HG03442 (cell line): Measurements from ENCODE around the gene A4GALT.
"Not testable (repeated sequence)": the region's sequence is repeated elsewhere in the genome, so short reads cannot be mapped to it uniquely, and the experiment has no call there.

Experiments used
- ATAC-seq: cut with Tn5 transposase; IDR thresholded peaks from one replicate; pipeline ENCODE4 v1.9.1; 2021; ENCODE audit warnings: mild to moderate bottlenecking, moderate library complexity; ENCODE audit not compliant: unreplicated experiment

A4GALT gene

DNA sequence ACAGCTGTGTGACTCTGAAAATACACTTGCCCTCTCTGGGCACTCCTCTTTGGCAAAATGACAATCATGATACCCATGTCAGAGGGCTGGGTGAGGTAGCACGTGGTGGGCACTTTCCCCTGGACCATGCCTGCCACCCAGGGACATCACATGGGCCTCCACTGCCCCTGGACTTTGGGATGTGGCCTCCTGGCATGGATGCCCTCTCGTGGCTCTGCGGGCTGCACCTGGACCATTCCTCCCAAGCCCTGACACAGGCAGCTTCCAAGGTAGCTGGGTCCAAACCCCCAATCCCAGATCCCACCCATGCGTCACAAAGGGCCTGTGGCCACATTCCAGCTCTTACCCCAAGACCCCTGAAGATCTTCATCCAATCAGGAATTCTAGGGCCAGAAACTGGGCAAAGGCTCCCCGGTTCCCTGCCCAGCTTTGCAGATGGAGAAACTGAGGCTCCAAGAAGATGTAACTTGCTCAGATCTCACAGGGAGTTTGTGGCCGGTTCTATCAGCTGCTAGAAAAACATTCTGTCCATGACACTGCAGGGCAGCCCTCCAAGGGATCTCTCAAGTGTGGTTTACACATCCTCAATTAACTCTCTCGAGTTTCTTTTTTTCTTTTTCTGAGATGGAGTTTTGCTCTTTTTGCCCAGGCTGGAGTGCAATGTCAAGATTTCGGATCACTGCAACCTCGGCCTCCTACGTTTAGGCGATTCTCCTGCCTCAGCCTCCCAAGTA lies 36.0 kb downstream of the A4GALT start:
- ATAC-seq, result no peak

- ATAC-seq, result no peak
Measured at GRCh38 chr22:42683578-42684283, 36.9 kb downstream of the A4GALT start.

- ATAC-seq, result no peak
Measured at GRCh38 chr22:42682113-42682851, 38.4 kb downstream of the A4GALT start.

- ATAC-seq, result no peak
Measured at GRCh38 chr22:42680648-42681047, 40.0 kb downstream of the A4GALT start.

GRCh38 chr22:42679691-42680090 lies 41.0 kb downstream of the A4GALT start:
- no peak for ATAC-seq

- ATAC-seq, result no peak
Measured at GRCh38 chr22:42678894-42679293, 41.8 kb downstream of the A4GALT start.

GRCh38 chr22:42677936-42678335 lies 42.7 kb downstream of the A4GALT start:
- not testable (repeated sequence) for ATAC-seq

GRCh38 chr22:42676059-42676607 lies 44.5 kb downstream of the A4GALT start:
- no peak for ATAC-seq

DNA sequence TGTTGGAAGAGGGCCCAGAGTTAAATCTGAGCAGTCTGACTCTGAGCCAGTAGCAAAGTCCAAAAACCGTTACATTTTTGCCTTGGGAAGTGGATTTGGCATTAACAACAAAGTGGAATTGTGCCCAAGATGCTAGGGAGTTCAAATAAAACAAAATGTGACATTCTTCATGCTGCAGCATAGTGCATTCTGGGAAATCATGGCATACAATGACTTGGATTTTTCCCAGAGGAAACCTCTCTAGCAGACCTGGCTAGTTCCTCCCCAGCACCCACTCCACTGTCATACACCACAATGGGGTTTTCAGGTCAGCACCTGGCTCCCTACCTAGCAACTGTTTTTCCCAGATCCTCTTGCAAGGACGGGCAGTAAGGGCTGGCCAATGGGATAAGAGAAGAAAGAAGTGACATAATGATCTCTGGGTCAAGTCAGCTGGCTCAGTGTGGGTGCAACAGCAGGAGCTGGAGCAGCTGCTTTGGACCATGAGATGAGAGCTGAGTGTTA lies 46.7 kb downstream of the A4GALT start:
- ATAC-seq, result no peak

DNA sequence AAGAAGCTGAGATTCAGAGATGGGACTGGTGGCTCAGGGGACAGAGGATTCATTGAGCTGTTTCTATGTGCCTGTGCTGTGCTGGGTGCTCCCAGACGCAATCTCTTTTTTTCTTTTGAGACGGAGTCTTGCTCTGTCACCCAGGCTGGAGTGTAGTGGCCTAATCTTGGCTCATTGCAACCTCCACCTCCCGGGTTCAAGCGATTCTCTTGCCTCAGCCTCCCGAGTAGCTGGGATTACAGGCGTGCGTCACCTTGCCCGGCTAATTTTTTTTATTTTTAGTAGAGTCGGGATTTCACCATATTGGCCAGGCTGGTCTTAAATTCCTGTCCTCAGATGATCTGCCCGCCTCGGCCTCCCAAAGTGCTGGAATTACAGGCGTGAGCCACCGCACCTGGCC lies 47.6 kb downstream of the A4GALT start:
- not testable (repeated sequence) for ATAC-seq

- no peak for ATAC-seq
Measured at GRCh38 chr22:42670921-42671709, 49.6 kb downstream of the A4GALT start.

- no peak for ATAC-seq
Measured at GRCh38 chr22:42670046-42670445, 50.6 kb downstream of the A4GALT start.

DNA sequence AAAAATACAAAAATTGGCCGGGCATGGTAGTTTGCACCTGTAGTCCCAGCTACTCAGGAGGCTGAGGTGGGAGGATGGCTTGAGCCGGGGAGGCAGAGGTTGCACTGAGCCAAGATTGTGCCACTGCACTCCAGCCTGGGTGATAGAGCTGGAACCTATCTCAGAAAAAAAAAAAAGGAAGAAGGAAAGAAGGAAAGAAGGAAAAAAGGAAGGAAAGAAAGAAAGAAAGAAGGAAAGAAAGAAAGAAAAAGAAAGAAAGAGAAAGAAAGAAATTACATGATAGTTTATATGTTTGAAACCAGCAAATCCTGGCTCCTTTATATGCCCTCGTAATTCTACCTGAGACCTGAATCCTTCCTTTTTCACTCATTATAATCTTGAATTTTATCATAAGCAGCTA lies 54.3 kb downstream of the A4GALT start:
- not testable (repeated sequence) for ATAC-seq

DNA sequence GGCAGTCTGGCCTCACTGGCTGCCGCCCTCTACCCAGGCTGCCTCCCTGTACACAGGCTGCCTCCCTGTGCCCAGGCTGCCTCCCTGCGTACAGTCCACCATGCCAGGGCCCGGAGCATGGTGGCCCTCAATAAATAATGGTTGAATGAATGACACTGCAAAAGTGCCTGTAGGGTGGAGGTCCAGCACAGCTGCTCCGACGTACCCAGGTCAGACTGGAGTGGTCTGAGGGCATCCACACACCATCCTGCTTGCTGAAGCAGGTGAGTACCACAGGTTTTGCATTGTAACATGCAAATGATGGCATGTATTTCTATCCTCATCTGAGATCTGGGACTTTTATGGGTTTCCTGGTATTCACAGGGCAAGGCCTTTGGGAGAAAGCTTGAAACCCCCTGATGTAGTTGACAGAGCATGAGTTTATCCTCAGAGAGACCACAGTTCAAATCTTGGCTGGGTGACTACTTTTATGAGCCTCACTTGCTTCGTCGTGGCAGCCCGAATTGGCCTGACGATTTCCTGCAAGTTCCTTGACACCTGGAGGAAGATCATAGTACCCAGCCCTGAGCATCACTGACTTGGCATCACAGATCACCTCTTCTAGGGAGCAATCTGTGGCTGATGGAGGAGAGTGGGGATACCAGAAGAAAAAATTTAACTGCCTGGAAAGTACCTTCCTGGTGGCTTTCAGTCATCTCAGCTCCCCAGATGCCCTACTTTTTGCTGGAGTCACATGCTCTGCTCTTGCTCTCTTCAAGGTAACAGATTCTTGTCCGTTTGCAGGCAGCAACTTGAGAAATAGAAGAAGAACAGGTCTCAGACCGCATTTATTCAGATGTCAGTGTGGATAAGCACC lies 55.5 kb downstream of the A4GALT start:
- ATAC-seq, result no peak

DNA sequence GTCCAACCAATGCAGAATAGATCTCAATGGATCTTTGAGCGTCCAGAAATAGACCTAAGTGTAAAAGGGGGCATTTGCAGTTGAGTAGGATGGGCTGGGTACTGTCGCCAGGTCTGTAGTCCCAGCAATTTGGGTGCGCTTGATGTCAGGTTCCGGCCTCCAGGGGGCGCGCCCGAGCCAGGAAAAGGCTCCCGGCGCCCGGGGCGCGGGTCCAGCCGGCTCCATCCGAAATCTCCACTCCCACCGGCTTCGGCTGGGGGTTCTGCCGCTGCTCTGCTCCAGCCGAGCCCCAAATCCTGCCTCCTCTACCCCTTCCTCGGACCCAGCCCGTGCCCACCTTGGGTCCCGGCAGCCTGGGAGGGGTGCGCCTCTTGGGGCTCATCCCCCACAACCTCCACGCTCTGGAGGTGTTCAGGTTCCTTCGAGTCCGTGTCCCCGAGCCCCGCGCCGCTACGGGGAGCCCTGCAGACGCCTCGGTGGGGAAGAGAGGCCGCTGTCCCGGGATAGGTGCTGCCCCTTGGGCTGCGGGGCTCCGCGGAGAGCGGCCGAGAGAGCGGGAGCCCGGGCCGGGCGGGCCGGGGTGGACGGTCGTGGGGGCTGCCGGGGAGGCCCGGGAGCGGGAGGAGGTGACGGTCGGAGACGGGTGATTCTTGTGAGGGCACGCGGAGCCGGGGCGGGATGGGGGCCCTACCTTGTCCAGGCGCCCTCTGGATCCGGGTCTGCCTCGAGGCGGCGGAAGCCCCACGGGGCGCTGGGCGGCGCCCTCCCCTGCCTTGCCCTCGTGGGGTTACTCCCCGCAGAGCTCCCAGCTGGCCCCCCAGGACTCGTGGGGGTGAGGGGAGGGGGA lies 58.5 kb downstream of the A4GALT start:
- ATAC-seq, result peak; percentile 44

GRCh38 chr22:42656578-42656977 lies 64.1 kb downstream of the A4GALT start:
- no peak for ATAC-seq

GRCh38 chr22:42655693-42656092 lies 65.0 kb downstream of the A4GALT start:
- no peak for ATAC-seq

GRCh38 chr22:42654436-42655073 lies 66.1 kb downstream of the A4GALT start:
- ATAC-seq, result no peak
